ENCODE results near the gene OR10G4.
"Not testable (repeated sequence)": the region's sequence is repeated elsewhere in the genome, so short reads cannot be mapped to it uniquely, and the experiment has no call there.

The OR10G4 gene

GRCh38 chr11:124015837-124016236, 3.0 kb downstream of the OR10G4 start:
- WGBS (ENCODE audit: insufficient coverage) = 90% methylated on average over 2 of the region's 9 CpGs
- H3K27ac ChIP-seq (ENCODE audit: insufficient read depth in 1 of 2, low read depth in 1 of 2, low read length in 2 of 2, poor library complexity in 1 of 2, severe bottlenecking in 2 of 2); H3K27me3 ChIP-seq (replicated peaks in 2 of 5; ENCODE audit: control insufficient read depth in 4 of 5, insufficient read depth in 5 of 5, low read length in 4 of 5); H3K36me3 ChIP-seq (ENCODE audit: control insufficient read depth in 4 of 4, insufficient read depth in 4 of 4, low read length in 3 of 4); DNase-seq; H3K4me1 ChIP-seq (ENCODE audit: control extremely low read depth in 1 of 4, control insufficient read depth in 4 of 4, insufficient read depth in 4 of 4, low read length in 3 of 4); H3K4me3 ChIP-seq (ENCODE audit: control insufficient read depth in 1 of 7, extremely low read depth in 1 of 7, insufficient read depth in 4 of 7, low read depth in 2 of 7, low read length in 6 of 7); H3K9me3 ChIP-seq (ENCODE audit: control extremely low read depth in 1 of 5, control insufficient read depth in 4 of 5, insufficient read depth in 2 of 5, low read depth in 1 of 5, low read length in 4 of 5); POLR2A ChIA-PET; CTCF ChIA-PET: not testable (repeated sequence)

- WGBS (ENCODE audit: insufficient coverage) = 100% methylated on average over 1 of the region's 2 CpGs
- Histone ChIP-seq H3K36me3 (ENCODE audit: control insufficient read depth in 4 of 4, insufficient read depth in 4 of 4, low read length in 3 of 4) (no peaks in the 10 kb centered on the region), H3K4me3 (ENCODE audit: control insufficient read depth in 1 of 7, extremely low read depth in 1 of 7, insufficient read depth in 4 of 7, low read depth in 2 of 7, low read length in 6 of 7) (no peak within 1 kb of the TSS), H3K9me3 (ENCODE audit: control extremely low read depth in 1 of 5, control insufficient read depth in 4 of 5, insufficient read depth in 2 of 5, low read depth in 1 of 5, low read length in 4 of 5) (no peaks in the 10 kb centered on the region), H3K4me1 (ENCODE audit: control extremely low read depth in 1 of 4, control insufficient read depth in 4 of 4, insufficient read depth in 4 of 4, low read length in 3 of 4) (no peaks in the 10 kb centered on the region), H3K27me3 (replicated peaks in 2 of 5; ENCODE audit: control insufficient read depth in 4 of 5, insufficient read depth in 5 of 5, low read length in 4 of 5) (peaks cover 0 to 3% (median 0%) of the 10 kb centered on the region in 5 experiments), H3K27ac (ENCODE audit: insufficient read depth in 1 of 2, low read depth in 1 of 2, low read length in 2 of 2, poor library complexity in 1 of 2, severe bottlenecking in 2 of 2) (no peak within 1 kb of the TSS)
- no peak for DNase-seq
- ChIA-PET CTCF (no interaction called here), POLR2A (no interaction called here)
Measured at GRCh38 chr11:124026498-124026897, 13.7 kb downstream of the OR10G4 start, which contains the start of gene OR10G8. Gene OR10G8, plus strand, starts transcription at chr11:124026798. Its CDS starts 2,825 bp downstream, at chr11:124029623.

- WGBS (ENCODE audit: insufficient coverage) = 100% methylated on average over 1 of the region's 1 CpG
- H3K36me3 ChIP-seq (ENCODE audit: control insufficient read depth in 4 of 4, insufficient read depth in 4 of 4, low read length in 3 of 4) = no peaks in the 10 kb centered on the region
- CTCF ChIA-PET = no interaction called here
- POLR2A ChIA-PET = no interaction called here
- H3K4me3 ChIP-seq (ENCODE audit: control insufficient read depth in 1 of 7, extremely low read depth in 1 of 7, insufficient read depth in 4 of 7, low read depth in 2 of 7, low read length in 6 of 7) = no peak overlapping the region
- H3K27me3 ChIP-seq (replicated peaks in 2 of 5; ENCODE audit: control insufficient read depth in 4 of 5, insufficient read depth in 5 of 5, low read length in 4 of 5) = peaks cover 0 to 2% (median 0%) of the 10 kb centered on the region in 5 experiments
- no peak overlapping the region for H3K27ac ChIP-seq (ENCODE audit: insufficient read depth in 1 of 2, low read depth in 1 of 2, low read length in 2 of 2, poor library complexity in 1 of 2, severe bottlenecking in 2 of 2)
- H3K9me3 ChIP-seq (ENCODE audit: control extremely low read depth in 1 of 5, control insufficient read depth in 4 of 5, insufficient read depth in 2 of 5, low read depth in 1 of 5, low read length in 4 of 5) = no peaks in the 10 kb centered on the region
- H3K4me1 ChIP-seq (ENCODE audit: control extremely low read depth in 1 of 4, control insufficient read depth in 4 of 4, insufficient read depth in 4 of 4, low read length in 3 of 4) = no peaks in the 10 kb centered on the region
- no peak for DNase-seq
Measured at GRCh38 chr11:124036666-124037065, 23.9 kb downstream of the OR10G4 start.

- WGBS (ENCODE audit: insufficient coverage) = 94% methylated on average over 7 of the region's 9 CpGs
- CTCF ChIA-PET = no interaction called here
- no peak for DNase-seq
- POLR2A ChIA-PET = interaction anchor here (0.5 kb wide), 1 partner anchor 450 kb away, joined by 3 read pairs; no protein-coding TSS in a partner anchor
- no peaks in the 10 kb centered on the region for H3K9me3 ChIP-seq (ENCODE audit: control extremely low read depth in 1 of 5, control insufficient read depth in 4 of 5, insufficient read depth in 2 of 5, low read depth in 1 of 5, low read length in 4 of 5)
- H3K4me1 ChIP-seq (ENCODE audit: control extremely low read depth in 1 of 4, control insufficient read depth in 4 of 4, insufficient read depth in 4 of 4, low read length in 3 of 4) = no peaks in the 10 kb centered on the region
- no peak overlapping the region for H3K4me3 ChIP-seq (ENCODE audit: control insufficient read depth in 1 of 7, extremely low read depth in 1 of 7, insufficient read depth in 4 of 7, low read depth in 2 of 7, low read length in 6 of 7)
- no peak overlapping the region for H3K27ac ChIP-seq (ENCODE audit: insufficient read depth in 1 of 2, low read depth in 1 of 2, low read length in 2 of 2, poor library complexity in 1 of 2, severe bottlenecking in 2 of 2)
- peaks cover 0 to 2% (median 0%) of the 10 kb centered on the region in 5 experiments for H3K27me3 ChIP-seq (replicated peaks in 2 of 5; ENCODE audit: control insufficient read depth in 4 of 5, insufficient read depth in 5 of 5, low read length in 4 of 5)
- no peaks in the 10 kb centered on the region for H3K36me3 ChIP-seq (ENCODE audit: control insufficient read depth in 4 of 4, insufficient read depth in 4 of 4, low read length in 3 of 4)
Measured at GRCh38 chr11:124039557-124039956, 26.8 kb downstream of the OR10G4 start.

- H3K27ac ChIP-seq (ENCODE audit: insufficient read depth in 1 of 2, low read depth in 1 of 2, low read length in 2 of 2, poor library complexity in 1 of 2, severe bottlenecking in 2 of 2) = no peak within 1 kb of the TSS
- H3K36me3 ChIP-seq (ENCODE audit: control insufficient read depth in 4 of 4, insufficient read depth in 4 of 4, low read length in 3 of 4) = no peaks in the 10 kb centered on the region
- peaks cover 0 to 2% (median 0%) of the 10 kb centered on the region in 5 experiments for H3K27me3 ChIP-seq (replicated peaks in 2 of 5; ENCODE audit: control insufficient read depth in 4 of 5, insufficient read depth in 5 of 5, low read length in 4 of 5)
- H3K4me1 ChIP-seq (ENCODE audit: control extremely low read depth in 1 of 4, control insufficient read depth in 4 of 4, insufficient read depth in 4 of 4, low read length in 3 of 4) = no peaks in the 10 kb centered on the region
- WGBS (ENCODE audit: insufficient coverage) = no CpG with 5 or more reads among the region's 1 CpG
- no peak within 1 kb of the TSS for H3K4me3 ChIP-seq (ENCODE audit: control insufficient read depth in 1 of 7, extremely low read depth in 1 of 7, insufficient read depth in 4 of 7, low read depth in 2 of 7, low read length in 6 of 7)
- no peak for DNase-seq
- ChIA-PET CTCF (no interaction called here), POLR2A (no interaction called here)
- no peaks in the 10 kb centered on the region for H3K9me3 ChIP-seq (ENCODE audit: control extremely low read depth in 1 of 5, control insufficient read depth in 4 of 5, insufficient read depth in 2 of 5, low read depth in 1 of 5, low read length in 4 of 5)
Measured at GRCh38 chr11:124041254-124041653, 28.5 kb downstream of the OR10G4 start, which contains the start of gene OR10G7. Gene OR10G7, minus strand, starts transcription at chr11:124041325. Its CDS starts 2,324 bp downstream, at chr11:124039001.

- H3K4me1 ChIP-seq (ENCODE audit: control extremely low read depth in 1 of 4, control insufficient read depth in 4 of 4, insufficient read depth in 4 of 4, low read length in 3 of 4) = no peaks in the 10 kb centered on the region
- no CpG with 5 or more reads among the region's 4 CpGs for WGBS (ENCODE audit: insufficient coverage)
- no peak for DNase-seq
- peaks cover 0 to 2% (median 0%) of the 10 kb centered on the region in 5 experiments for H3K27me3 ChIP-seq (replicated peaks in 2 of 5; ENCODE audit: control insufficient read depth in 4 of 5, insufficient read depth in 5 of 5, low read length in 4 of 5)
- no peak overlapping the region for H3K27ac ChIP-seq (ENCODE audit: insufficient read depth in 1 of 2, low read depth in 1 of 2, low read length in 2 of 2, poor library complexity in 1 of 2, severe bottlenecking in 2 of 2)
- no peak overlapping the region for H3K4me3 ChIP-seq (ENCODE audit: control insufficient read depth in 1 of 7, extremely low read depth in 1 of 7, insufficient read depth in 4 of 7, low read depth in 2 of 7, low read length in 6 of 7)
- no peaks in the 10 kb centered on the region for H3K9me3 ChIP-seq (ENCODE audit: control extremely low read depth in 1 of 5, control insufficient read depth in 4 of 5, insufficient read depth in 2 of 5, low read depth in 1 of 5, low read length in 4 of 5)
- CTCF ChIA-PET = no interaction called here
- no peaks in the 10 kb centered on the region for H3K36me3 ChIP-seq (ENCODE audit: control insufficient read depth in 4 of 4, insufficient read depth in 4 of 4, low read length in 3 of 4)
- POLR2A ChIA-PET = interaction anchor here (0.6 kb wide), 1 partner anchor 12 kb away, joined by 5 read pairs; no protein-coding TSS in a partner anchor
Measured at GRCh38 chr11:124043420-124043819, 30.6 kb downstream of the OR10G4 start.

- CTCF ChIA-PET = no interaction called here
- Histone ChIP-seq H3K27me3 (replicated peaks in 2 of 5; ENCODE audit: control insufficient read depth in 4 of 5, insufficient read depth in 5 of 5, low read length in 4 of 5) (no peaks in the 10 kb centered on the region), H3K9me3 (ENCODE audit: control extremely low read depth in 1 of 5, control insufficient read depth in 4 of 5, insufficient read depth in 2 of 5, low read depth in 1 of 5, low read length in 4 of 5) (no peaks in the 10 kb centered on the region), H3K36me3 (ENCODE audit: control insufficient read depth in 4 of 4, insufficient read depth in 4 of 4, low read length in 3 of 4) (no peaks in the 10 kb centered on the region), H3K4me3 (ENCODE audit: control insufficient read depth in 1 of 7, extremely low read depth in 1 of 7, insufficient read depth in 4 of 7, low read depth in 2 of 7, low read length in 6 of 7) (no peak overlapping the region), H3K4me1 (ENCODE audit: control extremely low read depth in 1 of 4, control insufficient read depth in 4 of 4, insufficient read depth in 4 of 4, low read length in 3 of 4) (peaks cover 0 to 5% (median 0%) of the 10 kb centered on the region in 4 experiments), H3K27ac (ENCODE audit: insufficient read depth in 1 of 2, low read depth in 1 of 2, low read length in 2 of 2, poor library complexity in 1 of 2, severe bottlenecking in 2 of 2) (no peak overlapping the region)
- POLR2A ChIA-PET = no interaction called here
- DNase-seq = no peak
- whole genome bisulfite sequencing (ENCODE audit: insufficient coverage) = no CpG with 5 or more reads among the region's 1 CpG
Measured at GRCh38 chr11:124050748-124051147, 38.0 kb downstream of the OR10G4 start.

Measured in common myeloid progenitor, CD34-positive (primary cell).